ENCODE results near the gene ITCH.

DNA sequence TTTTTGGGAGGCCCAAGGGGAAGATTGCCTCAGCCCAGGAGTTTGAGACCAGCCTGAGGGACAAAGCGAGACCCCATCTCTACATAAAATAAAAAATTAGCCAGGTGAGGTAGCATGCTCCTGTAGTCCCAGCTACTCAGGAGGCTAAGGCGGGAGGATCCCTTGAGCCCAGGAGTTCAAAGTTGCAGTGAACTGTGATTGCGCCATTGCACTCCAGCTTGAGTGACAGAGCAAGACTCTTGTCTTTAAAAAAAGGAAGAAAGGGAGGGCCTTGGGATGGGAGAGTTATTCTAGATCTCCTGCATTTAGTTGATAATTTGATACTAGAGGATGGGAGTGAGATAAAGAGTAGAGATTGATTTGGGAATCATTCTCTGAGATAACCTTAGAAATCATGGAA lies 68.1 kb downstream of the ITCH start:
- no peak for TF ChIP-seq POLR2A (IDR thresholded peaks at IDR 0.05; ENCODE audit: low read depth)
- TF ChIP-seq, protein P1, sequence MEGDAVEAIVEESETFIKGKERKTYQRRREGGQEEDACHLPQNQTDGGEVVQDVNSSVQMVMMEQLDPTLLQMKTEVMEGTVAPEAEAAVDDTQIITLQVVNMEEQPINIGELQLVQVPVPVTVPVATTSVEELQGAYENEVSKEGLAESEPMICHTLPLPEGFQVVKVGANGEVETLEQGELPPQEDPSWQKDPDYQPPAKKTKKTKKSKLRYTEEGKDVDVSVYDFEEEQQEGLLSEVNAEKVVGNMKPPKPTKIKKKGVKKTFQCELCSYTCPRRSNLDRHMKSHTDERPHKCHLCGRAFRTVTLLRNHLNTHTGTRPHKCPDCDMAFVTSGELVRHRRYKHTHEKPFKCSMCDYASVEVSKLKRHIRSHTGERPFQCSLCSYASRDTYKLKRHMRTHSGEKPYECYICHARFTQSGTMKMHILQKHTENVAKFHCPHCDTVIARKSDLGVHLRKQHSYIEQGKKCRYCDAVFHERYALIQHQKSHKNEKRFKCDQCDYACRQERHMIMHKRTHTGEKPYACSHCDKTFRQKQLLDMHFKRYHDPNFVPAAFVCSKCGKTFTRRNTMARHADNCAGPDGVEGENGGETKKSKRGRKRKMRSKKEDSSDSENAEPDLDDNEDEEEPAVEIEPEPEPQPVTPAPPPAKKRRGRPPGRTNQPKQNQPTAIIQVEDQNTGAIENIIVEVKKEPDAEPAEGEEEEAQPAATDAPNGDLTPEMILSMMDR (IDR thresholded peaks at IDR 0.05): no peak
- TF ChIP-seq EP300 (IDR thresholded peaks at IDR 0.05): no peak
